Panc1 (cell line): ENCODE data around the gene HDDC2. TPM values are rescaled to one million over a fixed set of nuclear protein-coding genes. Genes with fewer than 3 reads are reported as not detected.

ENCODE experiments used
- ATAC-seq: fragments of 200-7000 bp; cut with Tn5 transposase; 2 replicates; pipeline ENCODE4 v1.9.1; 2020; ENCODE audit warnings: mild to moderate bottlenecking, moderate library complexity
- BruUV-seq: library from RNA; stranded (reverse); fragments of 400-500 nt; replicated peaks from 2 replicates; lab custom pipeline; 2021; lab: Mats Ljungman, UMichigan
- CTCF ChIA-PET: fragments of 300-600 bp; sonication (Branson Sonifier 250); formaldehyde crosslinking; loops from one replicate; lab custom pipeline; 2022; ENCODE audit warnings: antibody characterized with exemption; lab: Charles Lee
- POLR2A ChIA-PET: fragments of 300-600 bp; sonication (Branson Sonifier 250); formaldehyde crosslinking; loops from one replicate; lab custom pipeline; 2022; ENCODE audit warnings: antibody characterized with exemption; lab: Charles Lee
- DNase-seq: peaks from one replicate; pipeline ENCODE4 v3.0.0-alpha.2; 2010; ENCODE audit warnings: low read depth, low spot score
- H3K27ac ChIP-seq: 2 replicates; pipeline ENCODE4 v1.5.1; 2011; ENCODE audit warnings: mild to moderate bottlenecking, low read length, inconsistent platforms
- H3K27me3 ChIP-seq: fragments of 200-500 bp; sonication (Bioruptor generic); 2 replicates; pipeline ENCODE4 v1.6.0; 2014; ENCODE audit warnings: low read length, inconsistent platforms; ENCODE audit not compliant: control insufficient read depth, insufficient read depth
- H3K36me3 ChIP-seq: fragments of 200-500 bp; sonication (Bioruptor generic); 2 replicates; pipeline ENCODE4 v1.5.1; 2014; ENCODE audit warnings: inconsistent platforms, mild to moderate bottlenecking, low read length, moderate library complexity; ENCODE audit not compliant: control insufficient read depth, insufficient read depth
- H3K4me1 ChIP-seq: 2 replicates; pipeline ENCODE4 v1.5.1; 2011; ENCODE audit warnings: inconsistent platforms, mild to moderate bottlenecking, low read length, moderate library complexity; ENCODE audit not compliant: control insufficient read depth, insufficient read depth
- H3K4me3 ChIP-seq, 2 experiments: 2 replicates each; pipeline ENCODE4 v1.5.1; 2011 to 2012; ENCODE audit warnings: low read depth in 2 of 2, low read length in 2 of 2, mild to moderate bottlenecking in 2 of 2, inconsistent platforms in 1 of 2, moderate library complexity in 1 of 2
- H3K9me3 ChIP-seq: fragments of 200-500 bp; sonication (Bioruptor generic); 2 replicates; pipeline ENCODE4 v1.5.1; 2014; ENCODE audit warnings: low read depth, mild to moderate bottlenecking, inconsistent platforms, low read length, moderate library complexity; ENCODE audit not compliant: control insufficient read depth, insufficient read depth
- CTCF ChIP-seq: fragments of 450-650 bp; IDR thresholded peaks from 2 replicates; pipeline ENCODE4 v1.5.1; 2017; ENCODE audit warnings: mild to moderate bottlenecking
- POLR2AphosphoS5 ChIP-seq: IDR thresholded peaks from 2 replicates; pipeline ENCODE4 v1.6.1; 2012; ENCODE audit warnings: mild to moderate bottlenecking, low read depth, low read length, moderate library complexity
- SIN3A ChIP-seq: IDR thresholded peaks from 2 replicates; pipeline ENCODE4 v1.6.1; 2012; ENCODE audit warnings: low read depth, mild to moderate bottlenecking, low read length, moderate library complexity, borderline replicate concordance; ENCODE audit not compliant: insufficient read depth
- TCF7L2 ChIP-seq: IDR thresholded peaks from 2 replicates; pipeline ENCODE4 v1.6.1; 2011; ENCODE audit warnings: mild to moderate bottlenecking, low read depth, low read length, inconsistent platforms
- in situ Hi-C: cut with HindIII; loops from 2 replicates; pipeline ENCODE4 v1.10.0; 2016; ENCODE audit warnings: low sequenced_read_pairs, low pct_unique_long_range_greater_than_20kb
- intact Hi-C: fragments of 100-400 bp; cut with micrococcal nuclease; formaldehyde crosslinking; loops from one replicate; pipeline ENCODE4 v1.10.0; 2022; ENCODE audit not compliant: unreplicated experiment
- total RNA-seq: library from RNA; stranded (reverse); gene quantifications from one replicate; pipeline ENCODE4 v1.2.1, GENCODE V29; 2021; ENCODE audit not compliant: unreplicated experiment
- TF ChIP-seq, protein P1 (sequence below), 2 experiments: IDR thresholded peaks; 2 replicates each; pipeline ENCODE4 v1.6.1; 2011 to 2012; ENCODE audit warnings: low read depth in 2 of 2, control low read depth in 1 of 2, low read length in 1 of 2, mild to moderate bottlenecking in 1 of 2, moderate library complexity in 1 of 2; ENCODE audit not compliant: insufficient read depth in 1 of 2

Gene HDDC2
- total RNA-seq, 1 experiment from 2014 or later, result 88.8 TPM

GRCh38 chr6:125337706-125338105, 35.9 kb upstream of the HDDC2 start:
- DNase-seq (no peak), ATAC-seq (no peak)
- Histone ChIP-seq H3K4me3 (no peak overlapping the region), H3K36me3 (no peaks in the 10 kb centered on the region), H3K27ac (no peak overlapping the region), H3K4me1 (no peaks in the 10 kb centered on the region), H3K9me3 (no peaks in the 10 kb centered on the region), H3K27me3 (no peaks in the 10 kb centered on the region; the same call in 1 of the 2 replicates)
- ChIA-PET POLR2A (no interaction called here), CTCF (interaction anchor here (0.7 kb wide), 1 partner anchor 56 kb away, joined by 4 read pairs; no protein-coding TSS in a partner anchor)
- intact Hi-C loops, result no loop called here
- BruUV-seq, result no TSS peak
- in situ Hi-C loops, result no loop called here
- TF ChIP-seq POLR2AphosphoS5 (no peak), SIN3A (no peak), TCF7L2 (no peak), CTCF (no peak)
- TF ChIP-seq, protein P1, sequence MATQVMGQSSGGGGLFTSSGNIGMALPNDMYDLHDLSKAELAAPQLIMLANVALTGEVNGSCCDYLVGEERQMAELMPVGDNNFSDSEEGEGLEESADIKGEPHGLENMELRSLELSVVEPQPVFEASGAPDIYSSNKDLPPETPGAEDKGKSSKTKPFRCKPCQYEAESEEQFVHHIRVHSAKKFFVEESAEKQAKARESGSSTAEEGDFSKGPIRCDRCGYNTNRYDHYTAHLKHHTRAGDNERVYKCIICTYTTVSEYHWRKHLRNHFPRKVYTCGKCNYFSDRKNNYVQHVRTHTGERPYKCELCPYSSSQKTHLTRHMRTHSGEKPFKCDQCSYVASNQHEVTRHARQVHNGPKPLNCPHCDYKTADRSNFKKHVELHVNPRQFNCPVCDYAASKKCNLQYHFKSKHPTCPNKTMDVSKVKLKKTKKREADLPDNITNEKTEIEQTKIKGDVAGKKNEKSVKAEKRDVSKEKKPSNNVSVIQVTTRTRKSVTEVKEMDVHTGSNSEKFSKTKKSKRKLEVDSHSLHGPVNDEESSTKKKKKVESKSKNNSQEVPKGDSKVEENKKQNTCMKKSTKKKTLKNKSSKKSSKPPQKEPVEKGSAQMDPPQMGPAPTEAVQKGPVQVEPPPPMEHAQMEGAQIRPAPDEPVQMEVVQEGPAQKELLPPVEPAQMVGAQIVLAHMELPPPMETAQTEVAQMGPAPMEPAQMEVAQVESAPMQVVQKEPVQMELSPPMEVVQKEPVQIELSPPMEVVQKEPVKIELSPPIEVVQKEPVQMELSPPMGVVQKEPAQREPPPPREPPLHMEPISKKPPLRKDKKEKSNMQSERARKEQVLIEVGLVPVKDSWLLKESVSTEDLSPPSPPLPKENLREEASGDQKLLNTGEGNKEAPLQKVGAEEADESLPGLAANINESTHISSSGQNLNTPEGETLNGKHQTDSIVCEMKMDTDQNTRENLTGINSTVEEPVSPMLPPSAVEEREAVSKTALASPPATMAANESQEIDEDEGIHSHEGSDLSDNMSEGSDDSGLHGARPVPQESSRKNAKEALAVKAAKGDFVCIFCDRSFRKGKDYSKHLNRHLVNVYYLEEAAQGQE (IDR thresholded peaks at IDR 0.05; ENCODE audit: insufficient read depth in 1 of 2, low read depth in 2 of 2, low read length in 1 of 2), result no peak

DNA sequence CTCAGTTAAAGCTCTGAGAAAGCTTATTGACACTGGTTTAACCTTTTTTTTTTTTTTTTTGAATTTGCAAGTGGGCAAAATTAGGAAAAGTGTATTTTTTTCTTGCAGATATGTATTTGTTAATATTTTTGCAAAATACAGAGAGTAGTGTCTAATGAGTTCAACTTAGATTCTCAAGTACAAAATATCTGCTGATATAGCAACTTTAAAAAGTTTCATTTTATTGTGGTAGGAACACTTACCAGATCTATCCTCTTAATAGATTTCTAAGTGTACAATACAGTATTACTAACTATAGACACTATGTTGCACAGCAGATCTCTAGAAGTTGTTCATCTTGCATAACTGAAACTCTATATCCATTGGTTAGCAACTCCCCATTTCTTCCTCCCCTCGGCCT, 30.9 kb upstream of the HDDC2 start:
- Histone ChIP-seq H3K27me3 (peaks cover 13% of the 10 kb centered on the region), H3K36me3 (no peaks in the 10 kb centered on the region), H3K4me1 (no peaks in the 10 kb centered on the region), H3K4me3 (no peak overlapping the region), H3K27ac (no peak overlapping the region), H3K9me3 (no peaks in the 10 kb centered on the region)
- ChIA-PET CTCF (interaction anchor here (0.5 kb wide), 1 partner anchor 20 kb away, joined by 4 read pairs; no protein-coding TSS in a partner anchor), POLR2A (interaction anchor here (0.7 kb wide), 1 partner anchor 15 kb away, joined by 6 read pairs; no protein-coding TSS in a partner anchor)
- no peak for TF ChIP-seq CTCF
- TF ChIP-seq TCF7L2, result no peak
- TF ChIP-seq SIN3A, result no peak
- TF ChIP-seq POLR2AphosphoS5, result no peak
- TF ChIP-seq, protein P1 (IDR thresholded peaks at IDR 0.05; ENCODE audit: insufficient read depth in 1 of 2, low read depth in 2 of 2, low read length in 1 of 2), result no peak
- intact Hi-C loops, result no loop called here
- ATAC-seq (no peak), DNase-seq (no peak)
- in situ Hi-C loops, result no loop called here
- BruUV-seq, result no TSS peak
